Stimulated activated CD4-positive, alpha-beta T cell treated with anti-CD3 and anti-CD28 coated beads, Interleukin-1b, Interleukin-23, amount 100 ng/mL, for 48 hours (primary cell): Measurements from ENCODE around the gene CHTF18.
"Not testable (repeated sequence)": the region's sequence is repeated elsewhere in the genome, so short reads cannot be mapped to it uniquely, and the experiment has no call there.

Experiments
- DNase-seq: peaks from one replicate; pipeline ENCODE4 v3.0.0-alpha.2; 2020

The CHTF18 gene

GRCh38 chr16:788399-789126 lies at the start of gene CHTF18:
CHTF18 (plus strand) TSS chr16:788620; CDS start chr16:788685, 65 bp downstream.
- peak; percentile 93 for DNase-seq

GRCh38 chr16:739560-740458 lies 48.6 kb upstream of the CHTF18 start:
- no peak for DNase-seq

GRCh38 chr16:740459-740763 lies 48.0 kb upstream of the CHTF18 start:
- no peak for DNase-seq

GRCh38 chr16:740764-741505 lies 47.5 kb upstream of the CHTF18 start, which contains the start of gene CIAO3:
CIAO3 (minus strand) TSS chr16:740997; CDS start chr16:740985, 12 bp downstream.
- peak; percentile 94 for DNase-seq

GRCh38 chr16:741986-742629 lies 46.3 kb upstream of the CHTF18 start:
- DNase-seq: no peak

DNA sequence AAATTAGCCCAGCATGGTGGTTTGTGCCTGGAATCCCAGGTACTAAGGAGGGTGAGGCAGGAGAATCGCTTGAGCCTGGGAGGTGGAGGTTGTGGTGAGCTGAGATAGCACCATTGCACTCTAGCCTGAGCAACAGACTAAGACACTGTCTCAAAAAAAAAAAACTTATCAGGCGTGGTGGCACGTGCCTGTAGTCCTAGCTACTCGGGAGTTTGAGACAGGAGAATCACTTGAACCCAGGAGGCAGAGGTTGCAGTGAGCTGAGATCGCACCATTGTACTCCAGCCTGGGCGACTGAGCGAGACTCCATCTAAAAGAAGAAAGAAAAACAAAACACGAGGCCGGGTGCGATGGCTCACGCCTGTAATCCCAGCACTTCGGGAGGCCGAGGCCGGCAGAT lies 45.5 kb upstream of the CHTF18 start:
- DNase-seq: not testable (repeated sequence)

DNA sequence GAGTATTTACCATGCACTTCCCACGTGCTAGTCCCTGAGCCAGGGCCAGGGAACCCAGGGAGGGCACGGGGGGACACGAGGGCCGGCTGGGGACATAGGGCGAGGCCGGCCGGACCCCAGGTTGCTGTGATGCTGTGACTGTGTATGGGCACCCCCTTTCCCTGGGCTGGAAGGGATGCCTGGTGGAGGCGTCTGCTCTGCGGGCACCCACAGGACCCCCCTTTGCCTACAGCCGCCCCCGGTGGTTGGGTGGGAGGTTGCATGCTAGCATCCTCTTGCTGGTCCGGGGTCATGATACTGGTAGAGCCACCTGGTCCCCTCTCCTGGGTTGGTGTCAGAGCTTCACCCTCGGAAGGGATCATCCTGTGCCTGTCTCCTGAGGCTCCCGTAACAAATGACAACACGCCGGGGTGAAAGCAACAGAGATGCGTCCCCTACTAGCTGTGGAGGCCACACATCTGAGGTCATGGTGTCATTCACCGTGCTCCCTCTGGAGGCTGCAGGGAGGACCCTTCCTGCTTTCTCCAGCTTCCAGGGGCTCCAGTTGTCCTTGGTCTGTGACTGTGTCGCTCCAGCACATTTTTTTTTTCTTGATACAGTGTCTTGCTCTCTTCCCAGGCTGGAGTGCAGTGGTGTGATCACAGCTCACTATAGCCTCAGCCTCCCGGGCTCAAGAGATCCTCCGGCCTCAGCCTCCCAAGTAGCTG lies 44.5 kb upstream of the CHTF18 start:
- no peak for DNase-seq

DNA sequence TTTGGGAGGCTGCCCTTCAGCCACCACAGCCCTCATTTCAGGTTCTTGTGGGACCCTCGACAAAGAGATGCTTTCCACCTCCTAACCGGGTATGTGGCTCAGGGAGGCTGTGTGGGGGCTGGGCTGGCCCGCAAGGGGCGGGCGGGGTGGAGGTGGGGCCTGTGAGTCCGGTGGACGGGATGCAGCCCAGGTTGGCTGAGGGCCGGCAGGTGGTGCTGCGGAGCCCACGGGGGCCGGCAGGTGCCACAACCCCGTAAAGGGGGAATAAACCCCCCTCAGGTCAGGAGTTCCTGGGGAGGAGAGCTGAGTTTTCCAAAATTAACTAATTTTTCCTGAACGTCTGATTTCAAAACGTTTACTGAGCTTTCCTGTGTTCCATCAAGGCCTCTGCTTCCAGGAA lies 42.7 kb upstream of the CHTF18 start:
- DNase-seq: no peak

- DNase-seq: no peak
Measured at GRCh38 chr16:746637-747036, 41.8 kb upstream of the CHTF18 start.

- no peak for DNase-seq
Measured at GRCh38 chr16:747978-748746, 40.3 kb upstream of the CHTF18 start.

- DNase-seq: no peak
Measured at GRCh38 chr16:749010-749409, 39.4 kb upstream of the CHTF18 start.

DNA sequence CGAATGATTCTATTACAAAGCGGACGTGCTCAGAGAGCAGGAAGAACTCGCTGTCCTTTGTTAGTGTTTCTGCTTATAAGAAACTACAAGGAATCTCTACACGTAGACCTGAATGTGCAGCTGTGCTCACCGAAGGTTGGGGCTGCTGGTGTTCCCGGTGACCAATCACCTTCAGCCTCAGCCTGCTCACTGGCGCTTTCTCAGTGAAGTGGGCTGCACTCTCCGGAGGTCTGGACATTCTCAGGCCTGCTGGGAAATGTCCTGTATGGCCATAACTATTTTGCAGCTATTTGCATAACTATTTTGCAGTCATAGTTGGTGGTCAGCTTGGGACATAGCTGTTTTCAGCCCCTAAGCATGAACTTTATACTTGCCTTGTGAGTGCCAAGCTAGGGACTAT lies 37.9 kb upstream of the CHTF18 start:
- no peak for DNase-seq

- no peak for DNase-seq
Measured at GRCh38 chr16:751152-752006, 37.0 kb upstream of the CHTF18 start.

DNA sequence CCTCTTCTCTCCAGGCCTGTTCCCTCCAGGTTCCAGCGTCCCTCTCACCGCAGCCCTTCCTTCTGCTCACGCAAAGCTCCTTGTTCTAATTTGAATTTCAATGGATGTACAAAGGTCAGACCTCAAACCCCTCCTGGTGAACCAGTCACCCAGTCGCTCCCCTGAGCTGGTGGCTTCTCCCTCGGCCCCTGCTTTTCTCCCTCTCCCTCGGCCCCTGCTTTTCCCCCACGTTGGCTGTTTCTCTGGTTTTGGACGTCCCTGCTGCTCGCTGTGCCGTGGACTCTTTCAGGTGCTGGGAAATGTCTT lies 36.5 kb upstream of the CHTF18 start:
- DNase-seq: no peak

GRCh38 chr16:754121-754607 lies 34.3 kb upstream of the CHTF18 start:
- DNase-seq: not testable (repeated sequence)

GRCh38 chr16:754656-755055 lies 33.8 kb upstream of the CHTF18 start:
- DNase-seq: no peak

GRCh38 chr16:756428-756827 lies 32.0 kb upstream of the CHTF18 start:
- DNase-seq: no peak

- DNase-seq: no peak
Measured at GRCh38 chr16:759110-759910, 29.1 kb upstream of the CHTF18 start.

DNA sequence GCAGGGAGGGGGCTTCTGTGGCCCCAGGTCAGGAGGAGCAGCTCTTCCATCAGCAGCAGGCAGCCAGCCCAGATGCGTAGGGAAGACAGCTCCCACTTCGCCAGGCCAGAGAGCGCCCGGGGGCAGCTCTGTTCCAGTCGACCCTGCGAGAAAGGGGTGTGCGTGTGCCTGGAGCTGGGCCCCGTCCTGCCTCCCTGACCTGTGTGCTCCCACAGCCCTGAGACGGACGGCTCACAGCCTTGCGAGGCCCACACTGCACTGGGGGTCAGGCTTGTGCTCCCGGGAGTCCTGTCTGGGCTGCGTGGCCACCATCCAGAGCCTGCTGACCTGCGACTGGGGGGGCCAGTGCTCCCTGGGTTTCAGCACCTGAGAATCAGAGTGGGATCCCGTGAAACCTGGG lies 28.4 kb upstream of the CHTF18 start:
- no peak for DNase-seq
